Common myeloid progenitor, CD34-positive (primary cell): ENCODE measurements around the gene ADGRA1.

Experiments
- CTCF ChIA-PET: fragments of 350-600 bp; sonication (Branson Sonifier 250); formaldehyde crosslinking; loops from one replicate; lab custom pipeline; 2021; ENCODE audit warnings: antibody characterized with exemption; lab: Charles Lee
- POLR2A ChIA-PET: fragments of 350-600 bp; sonication (Branson Sonifier 250); formaldehyde crosslinking; loops from one replicate; lab custom pipeline; 2021; ENCODE audit warnings: antibody characterized with exemption; lab: Charles Lee
- DNase-seq, 3 donors: peaks; one replicate each; pipeline versions ENCODE4 v3.0.0 to v3.0.0-alpha.2; 2013
- H3K27ac ChIP-seq, 2 experiments: 1 replicate in 1 of 2; 2 replicates in 1 of 2; pipeline ENCODE4 v1.7.0; 2013; ENCODE audit warnings: inconsistent platforms in 2 of 2, low read length in 2 of 2, mild to moderate bottlenecking in 2 of 2, low read depth in 1 of 2, moderate library complexity in 1 of 2; ENCODE audit not compliant: severe bottlenecking in 2 of 2, insufficient read depth in 1 of 2, poor library complexity in 1 of 2
- H3K27me3 ChIP-seq, 5 experiments: replicated peaks in 2 of 5; 1 replicate in 3 of 5; 2 replicates in 2 of 5; pipeline versions ENCODE4 v1.6.1 to v1.7.0; 2013; ENCODE audit warnings: low read length in 4 of 5, mild to moderate bottlenecking in 2 of 5, moderate library complexity in 2 of 5, inconsistent platforms in 1 of 5; ENCODE audit not compliant: insufficient read depth in 5 of 5, control insufficient read depth in 4 of 5
- H3K36me3 ChIP-seq, 4 experiments: 1 replicate in 2 of 4; 2 replicates in 2 of 4; pipeline versions ENCODE4 v1.6.1 to v1.7.0; 2013; ENCODE audit warnings: low read length in 3 of 4, control low read depth in 1 of 4, mild to moderate bottlenecking in 1 of 4; ENCODE audit not compliant: control insufficient read depth in 4 of 4, insufficient read depth in 4 of 4
- H3K4me1 ChIP-seq, 4 experiments: 1 replicate in 3 of 4; 2 replicates in 1 of 4; pipeline versions ENCODE4 v1.6.1 to v1.7.1; 2013; ENCODE audit warnings: low read length in 3 of 4, mild to moderate bottlenecking in 3 of 4, control low read depth in 1 of 4, inconsistent platforms in 1 of 4, moderate library complexity in 1 of 4; ENCODE audit not compliant: control insufficient read depth in 4 of 4, insufficient read depth in 4 of 4; ENCODE audit errors: control extremely low read depth in 1 of 4
- H3K4me3 ChIP-seq, 7 experiments: 1 replicate in 4 of 7; 2 replicates in 3 of 7; pipeline versions ENCODE4 v1.5.1 to v1.7.0; 2013; ENCODE audit warnings: mild to moderate bottlenecking in 7 of 7, low read length in 6 of 7, moderate library complexity in 6 of 7, inconsistent platforms in 2 of 7, low read depth in 2 of 7, control low read depth in 1 of 7; ENCODE audit not compliant: insufficient read depth in 4 of 7, control insufficient read depth in 1 of 7; ENCODE audit errors: extremely low read depth in 1 of 7
- H3K9me3 ChIP-seq, 5 experiments: 1 replicate in 4 of 5; 2 replicates in 1 of 5; pipeline versions ENCODE4 v1.6.1 to v1.7.1; 2013; ENCODE audit warnings: low read length in 4 of 5, mild to moderate bottlenecking in 2 of 5, inconsistent platforms in 1 of 5, low read depth in 1 of 5, moderate library complexity in 1 of 5; ENCODE audit not compliant: control insufficient read depth in 4 of 5, insufficient read depth in 2 of 5; ENCODE audit errors: control extremely low read depth in 1 of 5
- WGBS: methylation state at CpG from one replicate; pipeline ENCODE4 v1.1.5; 2013; ENCODE audit not compliant: insufficient coverage; 5-methylcytosine and 5-hydroxymethylcytosine counted together

Gene ADGRA1

GRCh38 chr10:133072720-133073390 is 14.9 kb upstream of the ADGRA1 start:
- CTCF ChIA-PET = no interaction called here
- 96% methylated on average over 33 of the region's 34 CpGs for WGBS
- no peak overlapping the region for H3K27ac ChIP-seq
- H3K36me3 ChIP-seq = no peaks in the 10 kb centered on the region
- POLR2A ChIA-PET = no interaction called here
- peaks cover 0 to 11% (median 0%) of the 10 kb centered on the region in 5 experiments for H3K9me3 ChIP-seq
- no peak overlapping the region for H3K4me3 ChIP-seq
- no peaks in the 10 kb centered on the region for H3K4me1 ChIP-seq
- H3K27me3 ChIP-seq = peaks cover 0 to 28% (median 0%) of the 10 kb centered on the region in 5 experiments
- no peak for DNase-seq

DNA sequence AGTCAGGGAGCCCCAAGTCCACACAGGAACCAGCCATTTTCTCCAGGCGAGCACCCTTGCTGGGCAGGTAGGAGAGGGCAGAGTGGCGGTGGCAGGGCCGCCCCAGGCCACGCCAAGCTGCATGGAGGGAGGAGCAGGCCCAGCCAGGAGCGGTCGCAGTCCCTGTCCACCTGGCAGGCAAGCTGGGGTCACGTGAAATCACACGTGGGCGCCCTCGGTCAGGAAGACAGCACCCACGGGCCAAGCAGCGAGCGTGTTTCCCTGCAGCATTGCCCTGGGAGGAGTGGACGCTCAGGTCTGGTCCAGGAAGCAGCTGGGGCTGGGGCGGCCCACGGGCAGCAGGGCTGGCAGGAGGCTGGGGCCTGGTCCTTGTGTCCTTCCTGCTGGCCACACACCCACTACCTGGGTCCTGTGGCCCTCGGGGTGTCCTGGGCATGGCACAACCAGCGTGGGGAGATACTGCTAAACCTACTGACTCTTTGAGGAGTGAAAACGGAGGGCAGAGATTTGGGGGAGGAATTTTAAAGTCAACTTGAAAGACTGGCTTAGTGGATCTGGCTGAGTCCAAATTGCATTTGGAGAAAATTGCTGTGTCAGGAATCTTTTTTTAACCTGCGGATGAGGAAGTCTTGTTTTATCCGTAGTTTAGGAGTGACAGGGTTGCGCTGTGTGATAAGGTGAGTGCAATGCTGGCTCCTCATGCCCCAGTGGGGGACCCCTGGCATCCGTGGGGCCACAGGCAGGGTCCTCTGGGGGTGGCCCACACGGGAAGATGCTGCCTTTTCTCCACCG is 12.2 kb upstream of the ADGRA1 start:
- peaks cover 0 to 33% (median 2%) of the 10 kb centered on the region in 5 experiments for H3K27me3 ChIP-seq
- H3K4me3 ChIP-seq = no peak overlapping the region
- DNase-seq = no peak
- 73% methylated on average over 21 of the region's 25 CpGs for WGBS
- POLR2A ChIA-PET = no interaction called here
- no peaks in the 10 kb centered on the region for H3K36me3 ChIP-seq
- CTCF ChIA-PET = no interaction called here
- H3K9me3 ChIP-seq = peaks cover 0 to 11% (median 0%) of the 10 kb centered on the region in 5 experiments
- H3K4me1 ChIP-seq = no peaks in the 10 kb centered on the region
- H3K27ac ChIP-seq = no peak overlapping the region

DNA sequence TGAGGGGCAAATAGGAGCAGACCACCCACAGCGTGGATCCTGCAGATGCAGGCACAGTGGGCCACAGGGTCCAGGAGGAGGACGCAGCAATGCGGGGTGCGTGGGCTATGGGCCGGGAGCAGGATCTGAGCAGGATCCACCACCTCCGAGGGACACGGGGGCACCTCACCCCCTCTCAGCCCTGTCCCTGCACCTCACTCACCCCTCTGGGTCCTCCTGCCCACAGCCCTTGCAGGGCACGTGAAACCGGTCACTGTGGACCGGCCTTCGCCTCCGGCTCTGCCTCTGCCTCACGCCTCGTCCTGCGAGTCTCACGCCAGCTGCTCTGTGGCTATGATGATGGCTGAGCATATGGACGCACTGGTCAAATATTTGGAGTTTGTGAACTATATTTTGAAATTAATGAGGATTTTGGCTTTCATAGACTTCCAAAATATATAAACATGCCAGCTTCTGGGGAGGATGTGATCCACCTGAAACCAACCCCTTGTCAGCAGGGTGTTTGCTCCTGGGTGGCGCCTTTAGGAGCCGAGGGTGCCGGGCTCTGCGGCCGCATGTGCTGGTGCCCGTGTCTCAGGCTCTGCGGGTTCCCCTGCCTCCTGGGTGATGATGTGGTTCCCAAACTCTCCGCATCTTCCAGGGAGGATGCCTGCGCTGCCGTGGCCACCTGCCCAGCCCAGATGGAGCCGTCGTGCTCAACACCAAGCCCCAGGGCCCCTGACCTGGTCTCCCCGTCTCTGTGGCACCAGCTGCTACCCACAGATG is 11.3 kb upstream of the ADGRA1 start:
- Histone ChIP-seq H3K27ac (no peak overlapping the region), H3K27me3 (peaks cover 0 to 35% (median 2%) of the 10 kb centered on the region in 5 experiments), H3K4me1 (no peaks in the 10 kb centered on the region), H3K36me3 (no peaks in the 10 kb centered on the region), H3K9me3 (peaks cover 0 to 11% (median 0%) of the 10 kb centered on the region in 5 experiments), H3K4me3 (no peak overlapping the region)
- 93% methylated on average over 25 of the region's 30 CpGs for whole genome bisulfite sequencing
- ChIA-PET POLR2A (interaction anchor here (0.7 kb wide), 1 partner anchor 23 kb away, joined by 3 read pairs; no protein-coding TSS in a partner anchor), CTCF (no interaction called here)
- DNase-seq = no peak

DNA sequence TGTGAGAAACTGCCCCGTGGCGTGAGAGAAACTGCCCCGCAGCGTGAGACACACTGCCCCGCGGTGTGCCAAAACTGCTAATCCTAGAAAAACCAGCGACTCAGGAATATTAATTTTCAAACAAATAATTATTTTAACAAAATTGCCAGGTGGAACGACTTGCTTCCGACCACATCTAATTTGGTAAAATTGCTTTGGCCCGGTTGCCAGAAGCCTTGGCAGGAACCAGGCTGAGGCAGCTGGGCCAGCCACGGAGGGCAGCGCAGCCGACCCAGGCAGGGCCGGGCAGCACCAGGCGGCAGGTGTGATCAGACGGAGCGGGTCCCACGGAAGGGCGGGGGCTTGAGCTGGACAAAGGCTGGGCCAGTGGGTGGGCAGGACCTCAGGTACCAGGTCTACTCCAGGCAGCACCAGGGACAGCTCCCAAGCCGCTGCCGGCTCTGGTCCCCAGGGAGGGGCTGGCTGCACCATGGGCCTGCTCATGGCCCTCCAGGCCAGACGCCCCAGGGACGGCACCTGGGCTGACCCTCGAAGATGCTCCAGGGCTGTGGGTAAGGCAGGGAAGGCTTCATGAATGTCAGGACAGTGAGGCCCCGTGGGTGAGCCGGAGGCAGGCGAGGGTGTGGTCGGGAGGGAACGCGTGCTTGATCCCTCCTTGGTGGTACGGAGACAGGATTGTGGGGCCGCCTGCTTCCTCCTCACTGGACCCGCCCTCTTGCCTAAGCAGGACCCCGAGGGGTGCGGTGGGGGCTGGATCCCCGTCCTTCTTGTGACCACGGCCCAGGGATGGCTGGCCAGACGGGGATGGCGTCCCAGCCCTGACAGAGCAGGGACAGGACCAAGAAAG is 7.7 kb upstream of the ADGRA1 start:
- DNase-seq = no peak
- Histone ChIP-seq H3K9me3 (peaks cover 0 to under 1% (median 0%) of the 10 kb centered on the region in 5 experiments), H3K27ac (no peak overlapping the region), H3K27me3 (peaks cover 0 to 60% (median 0%) of the 10 kb centered on the region in 5 experiments), H3K36me3 (no peaks in the 10 kb centered on the region), H3K4me1 (no peaks in the 10 kb centered on the region), H3K4me3 (no peak overlapping the region)
- ChIA-PET CTCF (no interaction called here), POLR2A (no interaction called here)
- 67% methylated on average over 32 of the region's 39 CpGs for WGBS

GRCh38 chr10:133080683-133081040 is 7.1 kb upstream of the ADGRA1 start:
- WGBS = 92% methylated on average over 7 of the region's 7 CpGs
- Histone ChIP-seq H3K27ac (no peak overlapping the region), H3K27me3 (peaks cover 0 to 66% (median 3%) of the 10 kb centered on the region in 5 experiments), H3K4me1 (no peaks in the 10 kb centered on the region), H3K9me3 (no peaks in the 10 kb centered on the region), H3K36me3 (no peaks in the 10 kb centered on the region), H3K4me3 (no peak overlapping the region)
- ChIA-PET CTCF (no interaction called here), POLR2A (no interaction called here)
- DNase-seq = no peak

DNA sequence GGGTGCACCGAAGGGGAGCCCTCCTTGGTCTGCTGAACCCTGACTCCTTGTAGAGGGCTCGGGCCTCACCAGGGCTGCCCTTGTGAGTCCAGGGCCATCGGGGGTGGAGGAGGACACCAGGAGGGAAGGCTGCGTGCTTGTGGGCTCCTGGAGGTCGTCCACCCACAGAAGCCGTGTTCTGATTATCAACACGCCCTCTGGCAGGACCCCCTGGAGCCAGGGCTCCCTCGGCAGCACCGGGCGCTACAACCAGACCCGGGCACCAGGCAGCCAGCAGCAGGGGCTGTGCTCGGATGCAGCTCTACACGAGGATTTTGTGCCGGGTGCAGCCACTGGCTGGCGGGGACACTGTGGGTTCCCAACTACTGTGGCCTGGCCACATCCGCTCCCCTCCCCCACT is 6.1 kb upstream of the ADGRA1 start:
- Histone ChIP-seq H3K9me3 (no peaks in the 10 kb centered on the region), H3K27me3 (peaks cover 0 to 68% (median 5%) of the 10 kb centered on the region in 5 experiments), H3K27ac (no peak overlapping the region), H3K4me1 (no peaks in the 10 kb centered on the region), H3K36me3 (no peaks in the 10 kb centered on the region), H3K4me3 (no peak overlapping the region)
- WGBS = 98% methylated on average over 14 of the region's 16 CpGs
- no peak for DNase-seq
- CTCF ChIA-PET = no interaction called here
- POLR2A ChIA-PET = no interaction called here
